A549 treated with DMSO at 1 μM for 4 hours (cell line): ENCODE data around the gene ASCL1. TPM values are rescaled to one million over a fixed set of nuclear protein-coding genes. Genes with fewer than 3 reads are reported as not detected.

Experiments used
- total RNA-seq: library from RNA; stranded (reverse); fragments of 200-300 nt; extraction: Qiagen RNA extraction; gene quantifications from 5 replicates; pipeline ENCODE4 v1.2.3, GENCODE V29; 2022; ENCODE audit warnings: low read depth

ASCL1 gene
- 0.03 TPM in 2 of 5 replicates, not detected in the others for total RNA-seq

GRCh38 chr12:102957339-102958050, at the start of gene ASCL1:
Gene ASCL1, plus strand, starts transcription at chr12:102957674. Its CDS starts 571 bp downstream, at chr12:102958245.

GRCh38 chr12:102917026-102917787, 40.3 kb upstream of the ASCL1 start, which contains the start of gene PAH:
Gene PAH, minus strand, starts transcription at chr12:102917244. Its CDS starts 114 bp downstream, at chr12:102917130.

Other genes starting within 250 kb of the ASCL1 start
- not detected in 5 replicates for gene PAH, start 40.4 kb upstream of the ASCL1 start, total RNA-seq